WTC11 (cell line): ENCODE measurements around the gene SAMD8.

Experiments used
- ATF1 ChIP-seq: sonication (generic); formaldehyde crosslinking; IDR thresholded peaks from 2 replicates; pipeline ENCODE4 v1.8.1; 2023; ENCODE audit warnings: mild to moderate bottlenecking, moderate library complexity, missing genetic modification reagents
- CTCF ChIP-seq: fragments of 200-600 bp; IDR thresholded peaks from 2 replicates; pipeline ENCODE4 v1.8.0; 2022; ENCODE audit warnings: antibody characterized with exemption
- E2F1 ChIP-seq: sonication (generic); formaldehyde crosslinking; IDR thresholded peaks from 2 replicates; pipeline ENCODE4 v1.8.0; 2022; ENCODE audit warnings: mild to moderate bottlenecking, missing genetic modification reagents
- ETV6 ChIP-seq: sonication (generic); formaldehyde crosslinking; IDR thresholded peaks from 2 replicates; pipeline ENCODE4 v1.8.1; 2022; ENCODE audit warnings: mild to moderate bottlenecking, missing genetic modification reagents
- FOXK1 ChIP-seq: sonication (generic); formaldehyde crosslinking; IDR thresholded peaks from 2 replicates; pipeline ENCODE4 v1.8.0; 2022; ENCODE audit warnings: mild to moderate bottlenecking, moderate library complexity, missing genetic modification reagents
- MAX ChIP-seq: sonication (generic); formaldehyde crosslinking; IDR thresholded peaks from 2 replicates; pipeline ENCODE4 v1.8.0; 2022; ENCODE audit warnings: mild to moderate bottlenecking, missing genetic modification reagents
- ZBTB43 ChIP-seq: sonication (generic); formaldehyde crosslinking; IDR thresholded peaks from 2 replicates; pipeline ENCODE4 v1.8.1; 2023; ENCODE audit warnings: mild to moderate bottlenecking, missing genetic modification reagents
- ZNF121 ChIP-seq: sonication (generic); formaldehyde crosslinking; IDR thresholded peaks from 2 replicates; pipeline ENCODE4 v1.8.0; 2023; ENCODE audit warnings: missing genetic modification reagents

GRCh38 chr10:75086278-75086934, 25.1 kb upstream of the SAMD8 start:
- TF ChIP-seq CTCF (no peak), MAX (CRISPR knock-in tag) (no peak), ZBTB43 (no peak), FOXK1 (no peak), E2F1 (CRISPR knock-in tag) (no peak), ATF1 (CRISPR knock-in tag) (no peak), ETV6 (CRISPR knock-in tag) (no peak), ZNF121 (no peak)
